Choroid plexus epithelial cell (primary cell): Measurements from ENCODE around the gene EFNA5.
A peak's percentile ranks its signal among the peaks of the same experiment; 100 is the strongest.

Experiments
- DNase-seq: peaks from one replicate; pipeline ENCODE4 v3.0.0-alpha.2; 2010; ENCODE audit warnings: low read depth
- H3K4me3 ChIP-seq: 2 replicates; pipeline ENCODE4 v1.5.1; 2011; ENCODE audit warnings: low read depth, mild to moderate bottlenecking, control low read depth, low read length, moderate library complexity
- TF ChIP-seq, protein P1 (sequence below): conservative IDR thresholded peaks from 2 replicates; pipeline ENCODE4 v1.5.1; 2011; ENCODE audit warnings: low read depth, mild to moderate bottlenecking, control low read depth, inconsistent platforms, low read length, moderate library complexity

Gene EFNA5

GRCh38 chr5:107389775-107390148 lies 281.0 kb downstream of the EFNA5 start:
- TF ChIP-seq, protein P1, sequence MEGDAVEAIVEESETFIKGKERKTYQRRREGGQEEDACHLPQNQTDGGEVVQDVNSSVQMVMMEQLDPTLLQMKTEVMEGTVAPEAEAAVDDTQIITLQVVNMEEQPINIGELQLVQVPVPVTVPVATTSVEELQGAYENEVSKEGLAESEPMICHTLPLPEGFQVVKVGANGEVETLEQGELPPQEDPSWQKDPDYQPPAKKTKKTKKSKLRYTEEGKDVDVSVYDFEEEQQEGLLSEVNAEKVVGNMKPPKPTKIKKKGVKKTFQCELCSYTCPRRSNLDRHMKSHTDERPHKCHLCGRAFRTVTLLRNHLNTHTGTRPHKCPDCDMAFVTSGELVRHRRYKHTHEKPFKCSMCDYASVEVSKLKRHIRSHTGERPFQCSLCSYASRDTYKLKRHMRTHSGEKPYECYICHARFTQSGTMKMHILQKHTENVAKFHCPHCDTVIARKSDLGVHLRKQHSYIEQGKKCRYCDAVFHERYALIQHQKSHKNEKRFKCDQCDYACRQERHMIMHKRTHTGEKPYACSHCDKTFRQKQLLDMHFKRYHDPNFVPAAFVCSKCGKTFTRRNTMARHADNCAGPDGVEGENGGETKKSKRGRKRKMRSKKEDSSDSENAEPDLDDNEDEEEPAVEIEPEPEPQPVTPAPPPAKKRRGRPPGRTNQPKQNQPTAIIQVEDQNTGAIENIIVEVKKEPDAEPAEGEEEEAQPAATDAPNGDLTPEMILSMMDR, result no peak
- H3K4me3 ChIP-seq, result no peak overlapping the region
- DNase-seq, result no peak

GRCh38 chr5:107389130-107389774 lies 281.5 kb downstream of the EFNA5 start:
- TF ChIP-seq, protein P1, result peak; percentile 44
- DNase-seq, result peak; percentile 82
- H3K4me3 ChIP-seq, result no peak overlapping the region

DNA sequence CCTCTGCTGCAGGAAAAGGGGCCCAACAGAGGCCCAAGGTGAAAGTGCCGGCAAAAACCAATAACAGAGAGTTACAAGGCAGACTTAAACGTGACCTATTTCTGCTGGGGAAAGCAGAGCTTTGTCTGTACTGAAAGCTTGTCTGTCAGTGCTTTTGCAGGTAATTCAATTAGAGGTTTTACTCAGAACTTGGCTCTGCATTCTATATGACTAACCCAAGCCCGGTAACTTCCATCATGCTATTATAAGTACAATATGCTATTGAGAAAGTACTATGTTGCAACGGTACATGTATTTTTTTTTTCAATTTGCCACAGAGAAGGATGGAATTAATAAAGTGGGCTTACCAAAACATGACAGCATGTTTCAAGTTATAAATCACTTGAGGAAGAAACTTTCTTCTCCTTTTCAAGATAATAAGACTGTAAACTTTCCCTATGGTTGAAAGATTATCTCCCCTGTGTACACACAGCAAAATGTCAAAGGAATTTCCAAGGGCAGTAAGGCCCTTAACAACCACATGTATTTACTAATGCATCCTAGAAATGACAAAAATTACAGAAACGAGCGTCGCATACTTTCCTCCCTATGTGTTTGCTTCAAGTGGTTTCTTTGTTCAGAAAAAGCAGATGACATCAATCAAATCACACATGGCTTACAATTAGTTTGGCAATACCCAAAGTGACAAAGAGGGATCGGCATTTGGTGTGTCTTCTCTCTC lies 282.4 kb downstream of the EFNA5 start:
- TF ChIP-seq, protein P1, result no peak
- no peak overlapping the region for H3K4me3 ChIP-seq
- DNase-seq, result peak; percentile 90

- no peak for DNase-seq
- H3K4me3 ChIP-seq, result no peak overlapping the region
- TF ChIP-seq, protein P1, result no peak
These were observed 283.1 kb downstream of the EFNA5 start for GRCh38 chr5:107387526-107388140.

DNA sequence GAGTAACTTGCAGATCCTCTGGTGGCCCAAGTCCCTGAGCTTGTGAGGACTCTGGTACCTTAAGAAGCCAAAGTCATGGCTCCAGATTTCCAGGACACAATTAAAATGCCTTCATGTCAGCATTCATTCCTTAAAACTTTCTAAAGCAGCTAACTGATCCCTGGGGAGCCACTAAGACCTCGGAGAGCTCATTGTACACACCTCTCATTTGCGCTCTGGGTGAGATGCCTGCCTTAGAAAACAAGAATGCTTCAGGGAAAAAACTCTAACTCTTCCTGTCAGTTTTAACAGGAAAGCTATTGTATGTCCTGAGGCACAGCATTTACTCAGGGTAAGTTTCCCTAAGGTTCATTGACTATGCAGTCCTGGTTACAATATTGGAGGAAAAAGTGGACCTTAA lies 285.0 kb downstream of the EFNA5 start:
- H3K4me3 ChIP-seq, result no peak overlapping the region
- no peak for DNase-seq
- TF ChIP-seq, protein P1, result no peak

DNA sequence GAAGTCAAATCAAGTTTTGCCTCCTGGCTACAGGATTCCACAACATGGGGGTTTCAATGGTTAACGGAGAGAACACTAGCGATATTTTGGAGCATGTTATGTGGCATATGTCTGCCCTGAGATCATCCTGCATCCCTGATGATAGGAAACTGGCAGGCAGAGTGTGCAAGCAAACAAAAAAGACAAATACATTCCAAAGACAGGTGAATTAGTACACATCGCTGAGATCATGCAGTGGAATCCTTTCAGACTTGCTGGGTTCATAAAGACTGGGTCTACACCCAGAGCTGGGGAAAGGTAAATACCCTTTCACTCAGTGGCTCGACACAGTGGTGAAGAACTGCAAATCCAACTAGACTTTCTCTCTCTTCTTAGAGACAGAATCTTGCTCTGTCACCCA lies 286.5 kb downstream of the EFNA5 start:
- TF ChIP-seq, protein P1, result no peak
- DNase-seq, result no peak
- no peak overlapping the region for H3K4me3 ChIP-seq

- H3K4me3 ChIP-seq, result no peak overlapping the region
- peak; percentile 58 for DNase-seq
- TF ChIP-seq, protein P1, result no peak
These were observed 287.3 kb downstream of the EFNA5 start for GRCh38 chr5:107383414-107383813.
